ENCODE results near the gene ING3. TPM values are rescaled to one million over a fixed set of nuclear protein-coding genes. Genes with fewer than 3 reads are reported as not detected.

ING3 gene
- polyA plus RNA-seq, 1 of the 3 experiments (the other 2 are of a cell fraction): 8.3 TPM

GRCh38 chr7:120992272-120992964 lies 41.8 kb downstream of the ING3 start:
- peak overlapping the region; percentile 43 to 70 for H3K27ac ChIP-seq (ENCODE audit: low read depth in 2 of 2, low read length in 1 of 2)
- CTCF ChIA-PET: interaction anchor here (1.0 to 8.9 kb wide), 5 partner anchors 8 to 84 kb away, joined by 3 to 397 read pairs (median 4); no protein-coding TSS in a partner anchor

More at GRCh38 chr7:120992272-120992964, 41.8 kb downstream of the ING3 start:
- Histone ChIP-seq H3K9me3 (no peaks in the 10 kb centered on the region), H4K20me1 (ENCODE audit: insufficient read depth) (no peaks in the 10 kb centered on the region), H3K27me3 (ENCODE audit: insufficient read depth) (no peaks in the 10 kb centered on the region), H3K4me1 (ENCODE audit: control insufficient read depth in 1 of 2, insufficient read depth in 2 of 2, low read depth in 1 of 2, low read length in 1 of 2) (peaks cover 35 to 38% of the 10 kb centered on the region in 2 experiments; a peak in 3 of 4 replicates), H2AFZ (ENCODE audit: low read depth) (peak overlapping the region; percentile 0; the same call in 1 of the 2 replicates), H3K4me3 (ENCODE audit: low read depth in 2 of 2, low read length in 1 of 2) (peak overlapping the region in 1 of 2 experiments; percentile 62; a peak in 3 of 4 replicates), H3K9me2 (no peaks in the 10 kb centered on the region), H3K79me2 (ENCODE audit: insufficient read depth) (peaks cover 26% of the 10 kb centered on the region), H3K9ac (peak overlapping the region; percentile 62; the same call in 1 of the 2 replicates), H3K36me3 (replicated peaks in 1 of 2; ENCODE audit: control insufficient read depth in 1 of 2, insufficient read depth in 2 of 2, low read length in 1 of 2) (no peaks in the 10 kb centered on the region), H3F3A (replicated peaks; ENCODE audit: insufficient read depth) (peaks cover 34% of the 10 kb centered on the region), H3K4me2 (peak overlapping the region; percentile 86)
- TF ChIP-seq FOSL2 (IDR thresholded peaks at IDR 0.05; ENCODE audit: borderline replicate concordance, low read depth) (no peak), ELF1 (IDR thresholded peaks at IDR 0.05) (no peak), USF2 (IDR thresholded peaks at IDR 0.05; ENCODE audit: borderline replicate concordance, low read depth, low read length) (no peak), GABPA (IDR thresholded peaks at IDR 0.05; ENCODE audit: low read depth) (no peak), POLR2AphosphoS5 (IDR thresholded peaks at IDR 0.05; ENCODE audit: low read depth, low read length) (no peak), USF1 (IDR thresholded peaks at IDR 0.05; ENCODE audit: borderline replicate concordance, low read depth) (no peak), CTCF (IDR thresholded peaks at IDR 0.05) (no peak), IRF3 (IDR thresholded peaks at IDR 0.05; ENCODE audit: low read depth, low read length) (no peak), FOXJ3 (CRISPR knock-in tag; IDR thresholded peaks at IDR 0.05) (no peak), NFIC (IDR thresholded peaks at IDR 0.05; ENCODE audit: borderline replicate concordance) (no peak)
- no peak for DNase-seq
- POLR2A ChIA-PET: interaction anchor here (0.7 kb wide), 1 partner anchor 34 kb away, joined by 4 read pairs; no protein-coding TSS in a partner anchor

Data from SK-N-SH (cell line).